ENCODE data around the gene GABRR1.

The GABRR1 gene

DNA sequence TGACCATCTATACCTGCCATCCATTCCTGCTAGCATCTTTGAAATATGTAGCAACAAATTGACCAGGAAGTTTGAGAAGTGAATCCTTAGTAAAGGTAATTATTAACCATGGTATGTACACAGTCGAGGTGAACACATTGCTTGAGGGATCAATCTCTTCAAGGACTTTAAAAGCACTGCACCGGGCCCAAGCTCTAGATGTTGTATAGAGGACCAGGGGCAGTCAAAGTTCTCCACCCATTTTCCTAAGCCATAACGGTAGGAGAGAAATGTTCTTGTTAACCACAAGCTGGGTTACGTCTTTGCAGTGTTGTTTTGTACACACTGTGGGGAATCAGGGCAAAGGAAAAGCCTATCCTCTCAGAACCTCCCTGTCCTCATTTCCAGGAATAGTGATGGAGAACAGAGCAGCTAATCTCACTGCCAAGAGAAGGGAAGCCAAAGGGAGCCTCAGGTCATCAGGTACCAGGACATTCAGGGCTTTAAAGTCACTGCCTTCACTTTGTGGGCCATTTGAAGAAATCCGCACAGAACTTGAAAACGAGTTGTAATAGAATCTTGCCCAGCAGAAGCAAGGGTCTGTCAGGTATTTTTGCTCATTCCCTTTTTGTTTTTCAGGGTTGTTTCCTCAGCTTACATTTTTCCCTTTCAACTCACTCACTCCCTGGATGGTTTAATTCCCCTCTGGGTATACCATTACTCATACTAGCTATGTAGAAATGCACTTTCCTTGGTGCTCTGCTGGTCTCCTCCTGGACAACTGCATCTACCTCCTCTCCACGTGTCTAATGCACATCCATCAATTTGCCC, 76.6 kb downstream of the GABRR1 start:
- no peak overlapping the region for H3K4me3 ChIP-seq (ENCODE audit: low read depth, low read length)
- TF ChIP-seq, protein P1, sequence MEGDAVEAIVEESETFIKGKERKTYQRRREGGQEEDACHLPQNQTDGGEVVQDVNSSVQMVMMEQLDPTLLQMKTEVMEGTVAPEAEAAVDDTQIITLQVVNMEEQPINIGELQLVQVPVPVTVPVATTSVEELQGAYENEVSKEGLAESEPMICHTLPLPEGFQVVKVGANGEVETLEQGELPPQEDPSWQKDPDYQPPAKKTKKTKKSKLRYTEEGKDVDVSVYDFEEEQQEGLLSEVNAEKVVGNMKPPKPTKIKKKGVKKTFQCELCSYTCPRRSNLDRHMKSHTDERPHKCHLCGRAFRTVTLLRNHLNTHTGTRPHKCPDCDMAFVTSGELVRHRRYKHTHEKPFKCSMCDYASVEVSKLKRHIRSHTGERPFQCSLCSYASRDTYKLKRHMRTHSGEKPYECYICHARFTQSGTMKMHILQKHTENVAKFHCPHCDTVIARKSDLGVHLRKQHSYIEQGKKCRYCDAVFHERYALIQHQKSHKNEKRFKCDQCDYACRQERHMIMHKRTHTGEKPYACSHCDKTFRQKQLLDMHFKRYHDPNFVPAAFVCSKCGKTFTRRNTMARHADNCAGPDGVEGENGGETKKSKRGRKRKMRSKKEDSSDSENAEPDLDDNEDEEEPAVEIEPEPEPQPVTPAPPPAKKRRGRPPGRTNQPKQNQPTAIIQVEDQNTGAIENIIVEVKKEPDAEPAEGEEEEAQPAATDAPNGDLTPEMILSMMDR (IDR thresholded peaks at IDR 0.05; ENCODE audit: borderline replicate concordance, insufficient read depth, low read depth, low read length): no peak

DNA sequence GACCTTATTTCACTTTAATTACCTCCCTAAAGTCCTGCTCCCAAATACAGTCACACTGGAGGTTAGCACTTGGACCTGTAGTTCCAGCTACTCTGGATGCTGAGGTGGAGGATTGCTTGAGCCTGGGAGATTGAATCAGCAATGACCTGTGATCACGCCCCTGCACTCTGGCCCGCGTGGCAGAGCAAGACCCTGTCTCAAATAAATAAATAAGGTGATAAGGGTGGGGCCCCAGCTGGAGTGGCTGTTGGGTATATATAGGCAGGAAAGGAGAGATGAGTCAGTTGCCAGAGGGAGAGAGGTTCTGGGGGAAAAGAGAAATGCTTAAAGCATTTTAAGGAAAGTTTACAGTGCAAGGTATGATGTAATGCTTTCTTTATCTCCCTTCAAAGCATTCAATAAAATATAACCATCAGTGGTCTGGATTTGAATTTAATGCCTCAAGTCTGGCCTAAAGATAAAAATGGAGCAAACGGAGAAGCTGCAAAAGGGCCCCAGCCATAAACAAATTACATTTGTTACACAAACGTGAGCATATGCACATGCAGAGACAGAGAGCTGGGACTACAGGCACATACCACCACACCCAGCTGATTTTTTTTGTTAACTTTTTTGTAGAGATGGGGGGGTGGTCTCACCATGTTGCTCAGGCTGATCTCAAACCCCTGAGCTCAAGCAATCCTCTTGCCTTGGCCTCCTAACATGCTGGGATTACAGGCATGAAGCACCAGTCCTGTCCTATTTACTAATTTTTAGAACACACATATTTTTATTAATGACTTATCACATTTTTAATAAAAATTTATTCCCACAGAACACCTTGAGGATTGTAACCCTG, 77.4 kb downstream of the GABRR1 start:
- TF ChIP-seq, protein P1 (IDR thresholded peaks at IDR 0.05; ENCODE audit: borderline replicate concordance, insufficient read depth, low read depth, low read length): no peak
- no peak overlapping the region for H3K4me3 ChIP-seq (ENCODE audit: low read depth, low read length)

DNA sequence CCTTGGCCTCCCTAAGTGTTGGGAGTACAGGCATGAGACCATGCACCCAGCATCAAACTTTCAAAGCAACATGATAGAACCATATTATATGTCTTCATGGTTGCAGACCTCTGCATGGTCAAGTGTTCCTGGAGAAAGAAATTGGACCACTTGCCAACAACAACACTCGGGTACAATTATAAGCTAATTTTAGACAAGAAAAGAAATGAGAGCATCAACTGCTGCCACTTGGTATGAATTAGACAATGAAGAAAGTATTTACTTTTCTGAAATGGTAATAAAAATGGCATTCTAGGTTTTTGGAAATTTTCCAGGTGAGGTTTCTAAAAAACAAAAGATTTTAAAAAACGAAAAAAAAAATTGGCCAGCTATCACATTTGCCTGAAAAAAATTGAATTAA, 79.0 kb downstream of the GABRR1 start:
- H3K4me3 ChIP-seq (ENCODE audit: low read depth, low read length): no peak overlapping the region
- TF ChIP-seq, protein P1 (IDR thresholded peaks at IDR 0.05; ENCODE audit: borderline replicate concordance, insufficient read depth, low read depth, low read length): no peak

DNA sequence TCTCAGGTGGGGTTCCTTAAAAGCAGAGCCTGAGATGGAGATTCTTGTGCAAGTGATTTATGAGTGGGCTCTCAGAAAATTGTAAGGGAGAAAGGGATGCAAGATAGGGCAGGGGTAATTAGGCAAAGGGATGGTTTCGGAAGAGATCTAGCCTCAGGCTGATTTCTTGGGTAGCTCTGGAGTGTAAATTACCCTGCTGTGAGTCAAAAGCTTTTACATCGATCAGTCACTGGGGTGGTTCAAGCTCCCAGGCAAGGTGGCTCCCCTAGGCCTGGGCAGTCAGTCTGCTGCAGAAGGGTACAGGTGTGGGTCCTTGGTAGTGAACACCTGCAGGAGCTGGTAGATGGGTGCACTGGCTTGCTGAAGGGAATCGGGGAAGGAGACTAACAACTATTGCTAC, 82.4 kb downstream of the GABRR1 start:
- TF ChIP-seq, protein P1 (IDR thresholded peaks at IDR 0.05; ENCODE audit: borderline replicate concordance, insufficient read depth, low read depth, low read length): no peak
- no peak overlapping the region for H3K4me3 ChIP-seq (ENCODE audit: low read depth, low read length)

DNA sequence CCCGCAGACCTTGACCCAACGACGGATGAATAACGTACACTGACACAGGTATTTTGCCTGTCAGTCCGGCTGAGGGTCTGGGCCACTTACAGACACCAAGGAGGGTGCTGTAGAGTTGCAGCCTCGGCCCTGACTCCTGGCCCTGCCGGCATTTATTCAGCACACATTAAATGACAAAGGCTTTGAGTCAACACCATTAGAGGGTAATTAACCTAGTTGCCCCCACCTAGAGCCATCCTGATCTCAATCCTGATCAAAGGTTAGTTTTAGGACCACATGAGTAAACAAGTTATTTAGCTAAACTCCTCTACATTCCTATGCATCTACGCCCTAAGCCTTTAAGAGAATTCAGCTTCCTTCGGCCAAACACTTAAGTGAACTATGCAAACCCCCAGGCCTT, 83.2 kb downstream of the GABRR1 start:
- no peak overlapping the region for H3K4me3 ChIP-seq (ENCODE audit: low read depth, low read length)

DNA sequence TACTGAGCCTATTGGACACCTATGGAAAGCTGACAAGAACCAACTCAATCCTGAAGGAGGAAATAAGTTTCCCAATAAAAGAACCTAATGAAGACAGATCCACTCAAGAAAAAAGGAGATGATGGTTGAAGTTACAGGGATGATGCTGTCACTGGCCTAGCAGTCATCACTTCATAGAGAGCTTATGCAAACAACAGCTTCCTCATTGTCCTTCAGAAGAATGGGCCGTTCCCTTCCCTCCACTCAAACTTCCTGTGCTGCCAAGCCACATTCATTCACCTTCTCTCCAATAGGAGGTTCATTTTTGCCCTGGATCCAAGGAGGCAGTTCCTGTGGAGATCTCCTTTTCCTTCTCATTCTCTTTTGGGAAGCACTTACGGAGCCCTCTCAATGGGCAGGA, 85.1 kb downstream of the GABRR1 start:
- TF ChIP-seq, protein P1 (IDR thresholded peaks at IDR 0.05; ENCODE audit: borderline replicate concordance, insufficient read depth, low read depth, low read length): no peak
- no peak overlapping the region for H3K4me3 ChIP-seq (ENCODE audit: low read depth, low read length)

More for the DNA sequence above, 83.2 kb downstream of the GABRR1 start:
- TF ChIP-seq, protein P1 (IDR thresholded peaks at IDR 0.05; ENCODE audit: borderline replicate concordance, insufficient read depth, low read depth, low read length): no peak

Measured in GM12875 (cell line).